CD4-positive, alpha-beta T cell treated with Interleukin-17A for 4 hours (primary cell): ENCODE results near the gene PPT1.
A peak's percentile ranks its signal among the peaks of the same experiment; 100 is the strongest.

ENCODE experiments used
- DNase-seq: peaks from one replicate; pipeline ENCODE4 v3.0.0-alpha.2; 2020; ENCODE audit warnings: mixed read lengths

PPT1 gene

DNA sequence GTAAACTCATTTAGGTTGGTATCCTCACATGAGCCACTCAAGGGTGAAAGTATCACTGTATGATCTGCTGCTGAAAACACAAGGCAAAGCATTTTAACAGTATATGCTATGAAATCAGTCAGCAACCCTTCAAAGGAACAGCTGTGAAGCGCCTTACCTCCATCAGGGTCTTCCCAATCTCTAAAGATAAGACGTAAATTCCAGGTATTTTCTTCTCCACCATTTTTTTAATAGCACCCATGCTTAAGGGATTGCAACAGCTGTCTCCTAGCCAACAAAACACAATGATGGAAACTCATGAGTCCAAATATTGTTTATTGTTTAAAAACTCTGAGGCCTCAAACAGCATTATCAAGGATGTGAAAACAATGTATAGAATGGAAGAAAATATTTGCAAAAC lies 4.8 kb downstream of the PPT1 start:
- no peak for DNase-seq

DNA sequence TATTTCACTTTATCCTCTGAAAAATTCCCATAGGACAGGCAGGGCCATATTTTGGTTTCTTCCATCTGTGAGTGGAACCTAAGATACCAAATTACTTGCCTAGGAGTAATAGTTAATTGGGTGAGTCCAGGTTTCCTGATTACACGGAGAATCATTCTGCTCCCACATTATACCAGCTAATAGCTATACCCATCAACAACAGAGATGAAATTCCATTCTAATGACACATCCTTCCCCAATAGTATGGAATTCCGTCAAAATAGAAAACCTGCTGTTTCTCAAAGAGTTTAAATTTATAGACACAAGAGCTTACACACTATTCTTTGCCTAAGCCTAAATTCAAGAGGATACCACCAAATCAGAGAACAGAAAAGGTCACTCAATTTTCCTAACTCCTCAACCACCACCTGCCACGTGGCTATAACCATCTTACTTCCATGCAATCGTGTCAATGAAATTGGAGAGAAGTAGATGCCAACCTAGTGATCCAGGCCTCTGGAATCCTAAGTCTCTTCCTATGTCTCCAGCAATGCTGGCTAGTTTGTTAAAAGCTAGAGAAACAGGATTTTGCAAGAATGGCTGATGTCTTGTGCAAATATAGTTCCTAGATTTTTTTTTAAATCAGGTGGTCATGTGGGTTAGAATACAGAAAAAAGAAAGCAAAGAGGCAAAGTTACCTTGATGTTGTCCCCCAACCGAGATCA lies 6.2 kb downstream of the PPT1 start:
- no peak for DNase-seq

DNA sequence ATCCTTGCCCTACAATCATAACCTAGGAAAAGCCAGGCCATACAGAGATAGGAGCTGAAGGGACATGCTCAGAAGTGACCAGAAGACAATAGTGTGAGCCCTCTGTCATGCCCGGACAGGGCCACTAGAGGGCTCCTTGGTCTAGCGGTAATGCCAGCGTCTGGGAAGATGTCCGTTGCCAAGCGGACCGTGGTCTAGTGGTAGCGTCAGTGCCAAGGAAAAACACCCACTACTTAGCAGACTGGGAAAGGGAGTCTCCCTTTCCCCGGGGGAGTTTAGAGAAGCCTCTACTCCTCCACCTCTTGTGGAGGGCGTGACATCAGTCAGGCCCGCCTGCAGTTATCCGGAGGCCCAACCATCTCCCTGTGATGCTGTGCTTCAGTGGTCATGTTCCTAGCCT lies 12.3 kb downstream of the PPT1 start:
- peak; percentile 36 for DNase-seq

DNA sequence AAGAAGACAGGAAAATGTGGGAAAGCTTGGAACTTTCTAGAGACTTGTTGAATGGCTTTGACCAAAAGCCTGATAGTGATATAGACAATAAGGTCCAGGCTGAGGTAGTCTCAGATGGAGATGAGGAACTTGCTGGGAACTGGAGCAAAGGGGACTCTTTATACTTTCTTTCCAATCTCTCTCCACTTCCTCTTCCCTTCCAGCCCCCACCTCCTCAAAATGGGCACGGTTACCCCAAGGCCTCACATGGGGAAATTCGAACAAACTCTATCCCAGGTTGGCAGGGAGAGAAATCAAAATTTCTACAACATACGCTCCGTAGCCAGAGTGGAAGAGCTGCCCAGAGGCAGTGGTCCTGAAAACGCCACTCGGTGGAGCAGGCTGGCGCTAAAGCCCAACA lies 15.2 kb downstream of the PPT1 start:
- no peak for DNase-seq

DNA sequence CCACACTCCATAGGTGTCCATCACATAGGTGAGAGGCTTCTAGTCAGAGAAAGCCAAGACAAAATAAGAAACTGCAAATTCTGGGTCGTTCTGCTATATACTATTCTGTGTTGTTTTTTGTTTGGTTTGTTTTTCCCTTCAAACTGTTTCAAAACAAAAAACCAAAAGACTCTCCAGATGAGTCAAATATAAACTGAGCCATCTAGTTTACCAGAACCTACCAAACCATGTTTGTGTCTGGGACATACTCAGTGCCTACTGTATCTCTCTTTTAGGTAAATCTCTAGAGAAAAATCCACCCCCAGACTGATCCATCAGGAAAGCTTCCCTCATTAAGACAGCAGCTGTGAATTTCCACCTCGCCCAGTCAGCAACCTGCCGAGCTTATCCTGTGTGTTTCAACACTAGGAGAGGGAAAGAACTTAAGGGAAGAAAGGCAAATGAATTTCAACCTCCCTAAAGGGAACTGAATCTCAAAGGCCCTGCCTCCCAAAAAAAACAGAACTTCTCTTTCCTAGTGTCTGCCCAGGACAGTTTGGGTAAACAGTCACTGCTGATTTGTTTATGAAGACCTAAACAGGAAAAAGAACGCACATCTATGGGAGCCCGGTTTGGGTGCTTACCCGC lies 17.2 kb downstream of the PPT1 start:
- no peak for DNase-seq

DNA sequence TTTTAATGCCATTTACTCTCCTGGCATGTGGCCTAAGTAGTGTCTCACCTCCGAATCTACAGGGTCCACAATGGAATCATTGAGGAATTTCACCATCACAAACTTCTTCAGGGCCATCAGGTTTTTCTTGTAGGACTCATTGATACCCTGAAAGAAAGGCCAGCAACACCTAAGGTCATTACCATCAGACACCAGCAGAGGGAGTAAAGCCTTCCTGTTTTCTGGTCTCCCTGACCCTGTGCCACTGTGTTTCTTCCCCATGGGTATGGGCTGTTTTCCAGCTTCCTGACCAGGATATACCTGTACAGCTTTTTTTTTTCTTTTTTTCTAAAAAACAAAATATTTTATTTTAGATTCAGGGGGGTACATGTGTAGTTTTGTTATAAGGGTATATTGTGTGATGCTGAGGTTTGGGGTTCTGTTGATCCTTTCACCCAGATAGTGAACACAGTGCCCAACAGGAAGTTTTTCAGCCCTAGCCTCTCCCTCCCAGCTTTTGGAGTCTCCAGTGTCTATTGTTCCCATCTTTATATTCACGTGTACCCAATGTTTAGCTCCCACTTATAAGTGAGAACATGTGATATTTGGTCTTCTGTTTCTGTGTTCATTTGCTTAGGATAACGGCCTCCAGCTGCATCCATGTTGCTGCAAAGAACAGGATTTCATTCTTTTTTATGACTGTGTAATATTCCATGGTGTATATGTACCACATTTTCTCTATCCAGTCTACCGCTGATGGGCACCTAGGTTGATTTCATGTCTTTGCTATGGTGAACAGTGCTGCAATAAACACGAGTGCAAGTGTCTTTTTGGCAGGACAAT lies 18.3 kb downstream of the PPT1 start:
- DNase-seq = peak; percentile 63

DNA sequence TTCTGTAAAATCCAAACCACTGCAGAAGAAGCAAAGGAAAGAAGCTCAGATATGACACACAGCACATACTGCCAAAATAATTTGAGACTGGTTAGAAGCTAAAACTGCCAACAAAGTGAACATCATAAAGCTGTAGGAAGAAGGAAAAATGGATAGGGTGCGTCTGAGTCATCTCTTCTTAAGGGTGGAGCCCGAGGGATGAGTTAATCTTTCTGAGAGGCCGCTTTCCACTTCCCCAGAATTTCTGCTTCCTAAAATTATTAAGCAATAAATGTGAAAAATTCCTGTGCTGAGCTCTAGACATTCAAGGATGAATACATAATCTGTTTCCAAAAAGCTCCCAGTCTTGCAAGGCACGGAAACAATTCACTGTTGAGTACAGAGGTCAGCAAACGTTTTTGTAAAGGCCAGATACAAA lies 20.1 kb downstream of the PPT1 start:
- no peak for DNase-seq

DNA sequence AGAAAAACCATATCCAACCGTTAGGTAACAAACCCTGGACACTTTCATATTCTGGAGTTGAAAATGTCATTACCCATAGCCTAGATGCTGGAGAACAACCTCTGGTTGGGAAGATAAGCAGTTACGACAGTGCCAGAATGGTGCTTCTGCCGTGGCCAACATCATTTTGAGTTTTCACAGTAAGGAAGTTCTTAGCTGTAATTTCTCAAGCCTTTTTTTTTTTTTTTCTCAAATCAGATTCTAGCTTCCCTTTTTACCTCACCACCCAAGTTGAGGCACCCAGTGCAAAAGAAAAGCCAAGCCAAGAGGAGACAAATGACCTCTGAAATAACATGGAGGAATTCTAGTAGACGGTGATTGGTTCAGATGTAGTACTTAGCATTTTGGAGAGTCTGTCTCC lies 21.8 kb downstream of the PPT1 start:
- DNase-seq = no peak

DNA sequence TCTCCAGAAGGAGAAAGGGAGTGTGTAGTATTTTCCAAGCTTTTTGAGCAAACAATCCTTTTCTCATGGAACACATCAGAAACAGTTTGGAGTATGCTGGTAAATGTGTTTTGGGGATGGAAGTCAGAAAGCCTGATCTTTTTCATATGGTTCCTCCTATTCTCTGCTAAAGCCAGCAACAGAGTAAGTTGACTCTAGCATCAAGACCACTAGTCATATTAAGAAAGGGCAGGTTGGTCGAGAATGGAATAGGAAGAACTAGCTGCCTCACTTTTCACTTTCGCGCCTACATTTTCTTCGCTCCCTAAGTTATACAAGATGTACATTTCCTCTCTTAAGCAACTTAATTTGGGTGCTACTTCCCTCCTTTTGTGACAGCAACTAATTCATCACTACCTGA lies 24.0 kb downstream of the PPT1 start:
- DNase-seq = no peak

DNA sequence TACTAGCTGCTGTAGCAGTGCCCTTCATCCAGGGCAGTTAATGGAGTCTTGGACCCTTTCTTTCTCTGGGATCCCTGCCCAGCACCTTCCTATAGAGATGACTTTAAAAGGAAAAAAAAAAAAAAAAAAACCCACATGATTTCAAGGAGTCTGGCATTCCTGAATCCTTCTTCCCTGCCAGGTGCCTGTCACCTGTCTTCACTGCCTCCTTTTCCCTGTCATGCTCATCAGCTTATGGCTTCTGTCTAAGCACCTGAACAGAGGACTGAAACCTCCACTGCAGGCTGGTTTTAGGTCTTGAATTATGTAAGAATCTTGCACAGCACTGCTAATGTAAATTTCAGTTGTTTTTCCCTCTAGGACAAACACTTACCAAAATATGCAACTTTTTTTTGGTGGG lies 24.9 kb downstream of the PPT1 start:
- DNase-seq = no peak

DNA sequence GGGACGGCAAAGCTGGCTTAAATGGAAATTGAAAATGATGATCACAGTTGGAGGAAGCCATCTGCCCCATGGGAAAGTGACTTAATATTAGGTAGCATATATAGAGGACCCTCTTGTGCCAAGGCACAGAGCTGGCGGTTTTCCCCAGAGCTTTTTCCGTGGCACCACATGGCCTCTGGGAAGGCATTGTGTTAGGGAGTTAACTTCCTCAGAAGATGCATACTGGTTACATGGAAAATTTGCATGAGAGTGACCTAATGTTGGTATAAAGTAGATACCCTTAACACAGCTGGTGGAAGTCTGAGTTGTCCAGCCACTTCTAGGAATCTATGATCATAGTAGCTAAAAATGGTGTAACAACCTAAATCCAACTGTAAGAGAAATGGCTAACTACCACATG lies 29.2 kb downstream of the PPT1 start:
- DNase-seq = no peak

DNA sequence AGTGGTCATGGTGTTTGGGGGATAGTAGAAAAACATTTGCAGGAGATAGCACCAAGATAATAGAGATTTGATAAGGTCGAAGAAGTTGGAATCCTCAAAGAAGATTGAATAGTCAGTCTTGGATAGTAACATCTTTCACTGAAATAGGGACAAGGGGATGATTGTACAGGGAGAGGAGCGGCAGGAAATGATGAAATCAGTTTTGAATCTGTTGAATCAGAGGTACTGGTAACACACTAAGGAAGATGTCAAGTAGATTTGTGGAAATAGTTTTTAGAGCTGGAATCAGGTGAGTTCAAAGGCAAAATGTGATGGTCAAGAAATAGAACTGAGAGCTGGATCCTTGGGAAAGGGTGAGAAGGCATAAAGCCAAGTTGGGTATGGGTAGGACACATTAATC lies 30.0 kb downstream of the PPT1 start:
- DNase-seq = no peak

DNA sequence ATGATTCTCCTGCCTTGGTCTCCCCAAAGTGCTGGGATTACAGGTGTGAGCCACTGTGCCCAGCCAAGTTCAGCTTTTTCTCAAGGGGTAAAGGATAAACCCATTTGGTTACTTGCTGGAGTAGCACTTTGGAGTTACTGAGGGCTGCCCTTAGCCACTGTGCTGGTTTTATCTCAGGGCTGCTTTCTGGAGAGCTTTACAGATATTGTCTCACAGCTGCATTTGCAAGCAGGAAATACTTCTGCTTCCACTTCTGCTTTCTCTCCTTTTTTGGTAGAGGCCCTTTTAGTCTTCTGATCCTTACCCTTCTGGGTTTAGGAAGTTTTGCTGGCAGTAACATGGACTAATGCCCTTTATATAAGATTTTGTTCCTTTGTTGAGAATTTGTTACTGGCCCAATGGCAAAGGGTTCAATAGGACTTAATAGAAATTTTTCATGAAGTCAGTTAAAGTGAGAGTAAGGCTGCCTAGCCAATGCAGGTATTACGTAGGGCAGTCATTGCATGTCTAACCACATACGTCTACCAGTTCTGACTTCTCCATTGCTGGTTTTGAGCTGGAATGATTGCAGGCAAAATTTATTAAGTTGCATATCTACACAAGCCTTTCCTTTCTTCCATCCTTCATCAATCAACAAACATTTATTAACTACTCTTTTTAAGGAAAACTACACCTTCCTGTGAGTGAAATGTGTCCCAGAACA lies 32.1 kb downstream of the PPT1 start:
- no peak for DNase-seq

DNA sequence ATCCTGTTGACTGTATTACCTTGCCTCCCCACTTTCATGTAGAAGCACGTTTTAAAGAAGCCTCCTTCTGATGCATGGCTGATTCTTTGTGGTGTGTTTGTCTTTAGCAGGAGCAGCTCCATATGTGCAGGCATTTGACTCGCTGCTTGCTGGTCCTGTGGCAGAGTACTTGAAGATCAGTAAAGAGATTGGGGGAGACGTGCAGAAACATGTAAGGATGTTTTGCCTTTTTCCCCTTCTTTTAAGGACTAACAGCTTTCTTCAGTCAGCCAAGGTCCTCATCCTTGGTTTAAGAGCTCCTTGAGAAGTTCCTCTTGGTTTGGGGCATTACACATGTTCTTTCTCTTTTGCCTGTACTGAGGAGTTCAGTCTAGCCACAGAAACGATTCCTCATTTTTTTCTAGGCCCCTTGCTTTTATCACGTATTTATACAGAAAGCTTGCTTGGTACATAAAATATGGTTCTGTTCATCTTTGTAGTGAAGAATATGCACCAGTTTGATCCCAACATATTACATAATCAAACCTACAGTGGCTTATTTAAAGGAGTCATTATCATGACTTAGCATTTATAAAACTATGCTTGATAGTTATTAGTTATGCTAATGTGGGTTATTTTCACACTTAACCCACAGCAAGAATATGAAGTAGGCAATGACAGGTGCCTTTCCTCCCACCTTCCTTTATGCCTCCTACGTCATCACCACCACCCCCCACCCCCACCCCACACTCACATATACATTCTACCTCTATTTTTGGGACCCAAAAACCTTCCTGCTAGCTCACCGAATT lies 36.9 kb downstream of the PPT1 start:
- DNase-seq = peak; percentile 35

DNA sequence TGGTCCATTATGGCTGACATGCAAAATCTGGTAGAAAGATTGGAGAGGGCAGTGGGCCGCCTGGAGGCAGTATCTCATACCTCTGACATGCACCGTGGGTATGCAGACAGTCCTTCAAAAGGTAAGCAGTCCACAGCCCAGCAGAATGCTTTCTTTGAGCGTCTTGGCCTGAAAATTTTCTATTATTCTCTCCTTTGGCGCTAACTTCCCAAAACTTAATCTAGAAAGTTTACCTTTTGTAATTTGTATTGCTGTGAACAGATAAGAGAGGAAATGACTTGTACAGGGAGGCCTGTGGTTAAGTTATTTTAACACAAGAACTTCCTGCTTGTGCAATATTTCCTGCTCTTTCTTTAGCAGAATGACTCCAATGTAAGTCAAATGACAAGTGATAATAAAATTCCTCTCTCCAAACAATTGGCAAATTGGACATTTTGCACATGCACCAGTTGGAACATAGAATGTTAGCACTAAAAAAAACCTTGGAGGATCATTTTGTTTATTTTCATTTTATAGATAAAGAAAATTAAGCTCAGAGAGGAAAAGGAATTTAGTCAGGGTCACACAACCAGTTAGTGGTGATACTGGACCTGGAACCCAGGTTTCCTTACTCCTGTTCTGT lies 37.6 kb downstream of the PPT1 start:
- DNase-seq = no peak

DNA sequence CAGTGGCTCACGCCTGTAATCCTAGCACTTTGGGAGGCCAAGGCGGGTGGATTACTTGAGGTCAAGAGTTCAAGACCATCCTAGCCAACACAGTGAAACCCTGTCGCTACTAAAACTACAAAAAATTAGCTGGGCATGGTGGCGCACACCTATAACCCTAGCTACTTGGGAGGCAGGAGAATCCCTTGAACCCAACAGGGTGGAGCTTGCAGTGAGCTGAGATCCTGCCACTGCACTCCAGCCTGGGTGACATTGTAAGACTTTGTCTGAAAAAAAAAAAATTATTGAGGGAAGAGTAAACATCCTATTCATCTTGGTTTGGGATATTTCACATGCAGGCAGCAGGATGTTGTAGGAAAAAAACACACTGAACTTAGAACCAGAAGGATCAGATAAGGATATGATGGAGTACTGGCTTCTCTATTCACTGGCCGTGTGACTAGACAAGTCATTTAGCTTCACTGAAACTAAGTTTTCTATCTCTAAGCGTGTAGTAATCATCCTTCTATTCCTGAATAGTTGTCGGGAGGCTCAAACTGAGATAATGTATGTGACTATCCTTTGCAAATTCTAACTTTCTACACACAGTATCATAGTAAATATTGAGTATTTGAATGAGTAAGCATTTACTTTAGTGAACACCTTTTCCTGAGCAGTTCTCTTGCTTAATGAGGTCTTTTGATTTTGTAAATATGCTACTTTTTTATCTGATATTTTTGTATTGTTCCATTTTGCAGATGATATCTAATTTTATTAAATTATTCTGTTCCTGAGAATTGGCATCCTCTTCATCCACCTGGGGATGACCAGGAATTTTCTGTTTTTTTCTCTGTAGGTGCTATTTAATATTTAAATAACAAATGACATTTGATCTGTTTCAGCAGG lies 38.4 kb downstream of the PPT1 start:
- no peak for DNase-seq

DNA sequence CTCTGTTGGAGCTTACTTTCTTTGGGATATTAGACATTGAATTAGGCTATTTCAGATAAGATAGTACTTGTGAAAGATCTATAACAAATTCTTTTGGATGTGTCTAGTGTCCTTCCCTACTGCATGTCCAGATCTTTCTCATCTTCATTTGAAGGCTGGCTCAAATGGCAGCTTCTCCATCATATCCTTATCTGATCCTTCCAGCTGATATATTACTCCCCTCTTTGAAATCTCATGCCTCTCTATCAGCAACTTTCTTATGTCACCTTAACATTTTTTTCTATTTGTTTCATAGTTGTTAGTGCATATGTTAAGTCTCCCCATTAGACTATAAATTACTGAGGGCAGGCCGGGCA lies 39.0 kb downstream of the PPT1 start:
- DNase-seq = no peak

DNA sequence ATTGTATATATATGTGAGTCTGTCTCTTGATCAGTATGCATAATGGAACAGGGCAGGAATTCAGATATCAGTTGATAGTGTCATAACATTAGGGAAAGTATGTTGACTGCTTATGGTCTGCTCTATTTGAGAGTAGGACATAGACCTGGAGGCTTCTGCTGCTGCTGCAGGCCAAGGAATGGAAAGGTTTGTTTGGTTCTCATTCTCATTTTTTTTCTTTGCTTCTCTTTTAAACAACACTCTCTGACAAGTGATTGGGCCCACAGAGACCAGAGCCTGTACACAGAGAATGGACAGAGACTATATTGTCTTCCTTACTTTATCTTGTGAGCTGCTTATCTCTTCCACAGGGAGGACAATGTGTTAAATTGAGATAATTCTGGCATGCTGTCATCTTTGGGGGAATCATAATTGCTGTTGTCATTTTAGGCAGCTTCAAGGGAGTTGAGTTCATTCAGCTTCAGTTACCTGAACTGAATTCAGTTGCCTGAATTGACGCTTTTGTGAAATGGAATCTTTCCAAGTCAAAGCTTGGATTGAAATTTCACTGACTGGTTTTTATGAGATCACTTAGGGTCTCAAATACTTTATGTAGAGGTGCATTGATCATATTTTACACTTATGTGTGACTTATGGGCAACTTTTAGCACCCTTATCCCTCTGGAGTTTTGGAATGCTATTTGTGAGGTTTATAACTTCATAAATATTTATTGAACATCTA lies 39.6 kb downstream of the PPT1 start:
- DNase-seq = no peak

DNA sequence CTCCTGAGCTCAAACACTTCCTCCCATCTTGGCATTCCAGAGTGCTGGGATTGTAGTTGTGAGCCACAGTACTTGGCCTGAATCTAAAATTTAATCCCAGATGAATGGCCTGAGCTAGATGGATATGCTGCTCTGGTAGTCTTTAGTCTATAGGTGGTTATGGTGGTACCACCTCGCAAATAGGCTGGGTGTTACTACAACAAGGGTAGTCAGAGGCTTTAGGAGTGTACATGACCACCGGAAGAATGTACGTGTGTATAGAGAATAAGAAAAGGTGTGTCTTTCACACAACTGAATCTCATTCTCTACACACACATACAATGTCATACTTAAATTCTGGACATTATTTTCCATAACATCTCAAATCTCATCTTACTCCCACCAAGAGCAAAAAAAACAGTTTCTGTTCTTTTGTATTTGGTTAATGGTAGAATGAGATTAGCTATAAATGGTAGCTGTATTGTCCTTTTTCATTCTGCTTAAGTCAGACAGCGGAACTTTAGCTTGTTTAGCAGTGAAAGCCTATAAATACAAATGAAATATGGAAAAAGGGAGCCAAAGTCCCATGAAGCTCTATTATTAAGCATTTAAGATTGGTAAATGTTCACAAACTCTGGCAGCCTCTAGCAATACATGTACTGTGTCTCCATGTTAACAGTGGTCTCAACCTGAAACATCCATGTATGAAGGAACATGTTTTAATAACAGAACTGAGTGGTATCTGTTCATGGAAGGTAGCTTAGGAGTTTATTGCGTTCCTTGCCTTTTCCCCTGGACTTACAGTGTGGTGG lies 40.3 kb downstream of the PPT1 start:
- DNase-seq = no peak
